ENCODE data around the gene ASZ1.
"Not testable (repeated sequence)": the region's sequence is repeated elsewhere in the genome, so short reads cannot be mapped to it uniquely, and the experiment has no call there.

The ASZ1 gene

DNA sequence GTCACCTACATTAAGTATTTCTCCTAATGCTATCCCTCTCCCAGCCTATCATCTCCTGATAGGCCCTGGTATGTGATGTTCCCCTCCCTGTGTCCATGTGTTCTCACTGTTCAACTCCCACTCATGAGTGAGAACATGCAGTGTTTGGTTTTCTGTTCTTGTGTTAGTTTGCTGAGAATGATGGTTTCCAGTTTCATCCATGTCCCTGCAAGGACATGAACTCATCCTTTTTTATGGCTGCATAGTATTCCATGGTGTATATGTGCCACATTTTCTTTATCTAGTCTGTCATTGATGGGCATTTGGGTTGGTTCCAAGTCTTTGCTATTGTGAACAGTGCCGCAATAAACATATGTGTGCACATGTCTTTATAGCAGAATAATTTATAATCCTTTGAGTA lies 12.7 kb downstream of the ASZ1 start:
- H3K36me3 ChIP-seq (ENCODE audit: insufficient read depth, low read length); H3K9ac ChIP-seq (ENCODE audit: low read depth, low read length); H3K4me1 ChIP-seq (ENCODE audit: insufficient read depth, low read length); H3K9me3 ChIP-seq (ENCODE audit: control insufficient read depth, insufficient read depth, low read length): not testable (repeated sequence)

DNA sequence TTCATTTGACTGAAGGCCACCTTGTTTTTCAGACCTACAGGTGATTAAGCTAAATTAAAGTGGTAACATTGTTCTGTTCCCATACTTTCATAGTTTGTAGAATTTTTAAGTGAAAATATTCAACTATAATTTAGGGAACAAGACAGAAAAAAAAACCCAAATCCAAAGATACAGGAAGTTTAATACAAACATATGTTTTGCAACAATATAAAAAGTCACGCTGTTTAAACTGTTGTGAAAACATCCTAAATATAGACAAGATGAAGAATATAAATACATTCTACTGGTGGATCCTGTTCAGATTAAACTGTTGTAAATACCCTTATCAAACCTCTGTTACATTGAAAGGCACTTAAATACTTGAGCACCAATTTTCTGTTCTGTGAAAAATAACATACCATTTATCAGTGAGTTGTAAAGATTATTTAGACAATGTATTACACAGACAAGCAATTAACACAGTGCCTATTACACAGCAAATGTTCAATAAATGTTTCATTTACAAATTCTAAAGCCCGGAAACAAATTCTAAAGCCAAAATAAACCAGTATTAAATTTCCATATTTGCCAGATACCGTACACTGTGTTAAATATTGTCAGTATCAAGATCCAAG lies 14.2 kb downstream of the ASZ1 start:
- H3K9ac ChIP-seq (ENCODE audit: low read depth, low read length), result no peak overlapping the region
- H3K9me3 ChIP-seq (ENCODE audit: control insufficient read depth, insufficient read depth, low read length), result no peaks in the 10 kb centered on the region
- no peaks in the 10 kb centered on the region for H3K4me1 ChIP-seq (ENCODE audit: insufficient read depth, low read length)
- H3K36me3 ChIP-seq (ENCODE audit: insufficient read depth, low read length), result no peaks in the 10 kb centered on the region

DNA sequence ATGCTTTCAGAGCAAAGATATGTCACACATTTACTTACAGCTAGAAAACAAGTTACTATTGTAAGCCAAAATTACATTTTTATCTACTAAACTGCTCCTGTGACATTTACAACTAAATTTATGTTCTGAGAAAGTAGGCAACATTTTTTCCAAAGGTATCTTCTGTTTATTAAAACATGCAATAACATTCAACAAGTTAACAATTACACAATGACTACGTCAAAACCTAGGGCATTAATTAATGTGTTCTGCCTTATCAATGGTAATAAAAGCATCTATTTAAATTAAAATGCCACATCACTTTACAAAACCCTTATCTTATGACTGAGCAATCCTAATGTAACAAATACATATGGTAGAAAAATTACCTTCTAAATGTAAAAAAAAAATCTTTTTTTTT lies 14.9 kb downstream of the ASZ1 start:
- Histone ChIP-seq H3K9ac (ENCODE audit: low read depth, low read length) (no peak overlapping the region), H3K36me3 (ENCODE audit: insufficient read depth, low read length) (no peaks in the 10 kb centered on the region), H3K4me1 (ENCODE audit: insufficient read depth, low read length) (no peaks in the 10 kb centered on the region), H3K9me3 (ENCODE audit: control insufficient read depth, insufficient read depth, low read length) (no peaks in the 10 kb centered on the region)

DNA sequence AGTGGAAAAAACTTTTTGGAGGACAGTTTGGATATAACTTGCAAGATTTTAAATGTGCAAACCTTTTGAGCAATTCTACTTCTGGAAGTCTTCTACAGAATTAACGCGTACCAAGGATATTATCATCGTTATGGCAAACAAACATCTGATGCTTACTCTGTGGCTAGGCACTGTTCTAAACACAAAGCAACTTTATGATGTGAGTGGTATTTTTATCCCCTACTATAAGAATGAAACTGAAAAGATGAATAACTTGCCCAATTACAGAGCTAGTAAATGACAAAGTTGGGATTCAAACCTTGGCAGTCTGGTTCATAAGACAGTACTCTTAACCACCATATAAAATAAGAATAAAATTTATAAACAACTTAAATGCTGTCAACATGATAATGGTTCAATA lies 15.8 kb downstream of the ASZ1 start:
- no peaks in the 10 kb centered on the region for H3K9me3 ChIP-seq (ENCODE audit: control insufficient read depth, insufficient read depth, low read length)
- no peaks in the 10 kb centered on the region for H3K36me3 ChIP-seq (ENCODE audit: insufficient read depth, low read length)
- H3K9ac ChIP-seq (ENCODE audit: low read depth, low read length), result no peak overlapping the region
- H3K4me1 ChIP-seq (ENCODE audit: insufficient read depth, low read length), result no peaks in the 10 kb centered on the region

DNA sequence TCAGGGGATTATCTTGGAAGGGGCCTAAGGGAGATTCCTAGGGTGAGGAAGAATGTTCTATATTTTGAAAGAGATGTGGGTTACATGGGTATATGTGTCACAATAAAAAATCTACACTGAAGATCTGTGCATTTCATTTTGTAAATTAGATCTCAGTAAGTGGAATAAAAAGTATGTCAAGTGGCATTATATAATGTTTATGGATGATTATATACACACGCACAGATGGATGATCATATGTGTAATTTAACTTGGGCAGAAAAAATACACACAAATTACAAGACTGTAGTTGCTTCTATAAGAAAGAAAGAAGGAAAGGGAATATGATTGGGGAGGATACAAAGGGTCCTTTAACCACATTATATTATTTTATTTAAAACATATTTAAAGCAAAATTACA lies 18.5 kb downstream of the ASZ1 start:
- no peak overlapping the region for H3K9ac ChIP-seq (ENCODE audit: low read depth, low read length)
- no peaks in the 10 kb centered on the region for H3K9me3 ChIP-seq (ENCODE audit: control insufficient read depth, insufficient read depth, low read length)
- no peaks in the 10 kb centered on the region for H3K4me1 ChIP-seq (ENCODE audit: insufficient read depth, low read length)
- no peaks in the 10 kb centered on the region for H3K36me3 ChIP-seq (ENCODE audit: insufficient read depth, low read length)

DNA sequence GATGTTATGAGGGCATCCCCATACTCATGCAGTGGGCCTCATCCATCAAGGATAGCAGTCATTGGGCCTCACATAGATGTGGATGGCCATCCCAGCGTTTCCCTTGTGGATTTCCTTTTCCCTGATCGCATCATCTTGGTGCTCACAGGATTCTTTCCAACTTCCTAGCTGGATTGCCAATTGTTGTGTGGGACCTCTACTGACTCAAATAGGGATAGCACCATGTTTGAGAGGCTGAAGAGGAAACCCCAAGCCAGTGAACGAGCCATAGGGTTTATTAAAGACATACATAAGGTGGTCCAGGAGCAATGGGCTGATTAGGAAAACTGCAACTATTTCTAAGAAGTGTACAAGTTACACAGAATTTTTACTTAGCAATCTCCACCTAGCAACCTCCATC lies 21.8 kb downstream of the ASZ1 start:
- H3K4me1 ChIP-seq (ENCODE audit: insufficient read depth, low read length), result no peaks in the 10 kb centered on the region
- no peaks in the 10 kb centered on the region for H3K36me3 ChIP-seq (ENCODE audit: insufficient read depth, low read length)
- no peak overlapping the region for H3K9ac ChIP-seq (ENCODE audit: low read depth, low read length)
- H3K9me3 ChIP-seq (ENCODE audit: control insufficient read depth, insufficient read depth, low read length), result no peaks in the 10 kb centered on the region

DNA sequence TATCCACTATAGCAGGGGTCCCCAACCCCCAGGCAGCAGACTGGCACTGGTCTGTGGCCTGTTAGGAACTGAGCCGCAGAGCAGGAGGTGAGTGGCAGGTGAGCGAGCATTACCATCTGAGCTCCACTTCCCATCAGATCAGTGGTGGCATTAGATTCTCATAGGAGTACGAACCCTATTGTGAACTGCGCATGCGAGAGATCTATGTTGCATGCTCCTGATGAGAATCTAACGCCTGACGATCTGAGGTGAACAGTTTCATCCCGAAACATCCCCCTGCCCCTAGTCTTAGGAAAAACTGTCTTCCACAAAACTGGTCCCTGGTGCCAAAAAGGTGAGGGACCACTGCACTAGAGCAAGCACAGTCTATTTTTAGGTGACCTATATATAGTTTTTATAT lies 23.6 kb downstream of the ASZ1 start:
- no peaks in the 10 kb centered on the region for H3K36me3 ChIP-seq (ENCODE audit: insufficient read depth, low read length)
- H3K4me1 ChIP-seq (ENCODE audit: insufficient read depth, low read length), result no peaks in the 10 kb centered on the region
- no peak overlapping the region for H3K9ac ChIP-seq (ENCODE audit: low read depth, low read length)
- H3K9me3 ChIP-seq (ENCODE audit: control insufficient read depth, insufficient read depth, low read length), result no peaks in the 10 kb centered on the region

DNA sequence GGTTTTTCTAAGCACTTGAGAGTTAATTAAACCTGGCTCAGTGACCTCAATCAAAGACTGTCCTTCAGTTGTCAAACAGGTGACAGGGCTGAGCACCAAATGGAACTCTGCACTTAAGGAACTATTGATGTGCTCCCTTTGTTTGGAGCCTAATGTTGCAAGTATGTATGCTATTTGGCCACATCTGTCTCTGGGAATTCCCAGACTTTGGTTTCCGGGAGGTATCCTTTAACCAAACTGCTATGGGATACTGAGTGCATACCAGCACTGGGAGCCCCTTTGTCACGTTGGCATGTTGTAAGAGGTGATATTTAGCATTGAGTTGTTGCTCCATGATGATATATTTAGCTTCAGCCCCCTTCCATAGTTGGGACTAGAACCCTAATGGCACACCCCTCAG lies 25.2 kb downstream of the ASZ1 start:
- Histone ChIP-seq H3K4me1 (ENCODE audit: insufficient read depth, low read length) (no peaks in the 10 kb centered on the region), H3K9me3 (ENCODE audit: control insufficient read depth, insufficient read depth, low read length) (no peaks in the 10 kb centered on the region), H3K36me3 (ENCODE audit: insufficient read depth, low read length) (no peaks in the 10 kb centered on the region), H3K9ac (ENCODE audit: low read depth, low read length) (no peak overlapping the region)

DNA sequence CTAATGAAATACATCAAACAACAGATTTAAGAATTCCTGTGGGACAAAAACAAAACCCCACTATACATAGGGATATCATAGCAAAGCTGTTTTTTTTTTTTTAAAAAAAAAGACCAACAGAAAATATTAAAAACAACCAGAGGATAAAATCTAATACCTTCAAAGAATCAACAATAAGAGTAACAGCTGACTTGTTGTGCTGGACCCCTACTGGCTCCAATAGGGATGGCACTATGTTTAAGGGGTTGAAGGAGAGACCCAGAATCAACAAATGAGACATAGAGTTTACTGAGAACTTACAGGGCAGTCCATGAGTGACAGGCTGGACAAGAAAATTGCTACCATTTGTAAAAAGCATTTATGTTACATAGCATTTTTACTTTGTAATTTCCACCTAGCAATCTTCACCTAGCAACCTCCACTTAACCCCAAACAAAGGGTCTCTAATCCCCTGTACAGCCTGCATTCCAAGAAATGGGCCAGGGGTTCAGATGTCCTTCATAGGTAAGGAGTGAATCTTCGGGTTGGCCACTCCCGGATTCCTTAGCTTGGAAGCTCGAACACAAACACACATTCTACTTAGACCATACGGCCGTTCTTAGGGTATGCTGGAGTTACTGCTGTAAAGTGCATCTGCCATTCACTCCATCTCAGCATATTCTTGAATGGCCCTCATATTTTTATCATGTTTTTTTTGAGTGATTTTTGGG lies 25.8 kb downstream of the ASZ1 start:
- no peak overlapping the region for H3K9ac ChIP-seq (ENCODE audit: low read depth, low read length)
- no peaks in the 10 kb centered on the region for H3K9me3 ChIP-seq (ENCODE audit: control insufficient read depth, insufficient read depth, low read length)
- no peaks in the 10 kb centered on the region for H3K4me1 ChIP-seq (ENCODE audit: insufficient read depth, low read length)
- no peaks in the 10 kb centered on the region for H3K36me3 ChIP-seq (ENCODE audit: insufficient read depth, low read length)

DNA sequence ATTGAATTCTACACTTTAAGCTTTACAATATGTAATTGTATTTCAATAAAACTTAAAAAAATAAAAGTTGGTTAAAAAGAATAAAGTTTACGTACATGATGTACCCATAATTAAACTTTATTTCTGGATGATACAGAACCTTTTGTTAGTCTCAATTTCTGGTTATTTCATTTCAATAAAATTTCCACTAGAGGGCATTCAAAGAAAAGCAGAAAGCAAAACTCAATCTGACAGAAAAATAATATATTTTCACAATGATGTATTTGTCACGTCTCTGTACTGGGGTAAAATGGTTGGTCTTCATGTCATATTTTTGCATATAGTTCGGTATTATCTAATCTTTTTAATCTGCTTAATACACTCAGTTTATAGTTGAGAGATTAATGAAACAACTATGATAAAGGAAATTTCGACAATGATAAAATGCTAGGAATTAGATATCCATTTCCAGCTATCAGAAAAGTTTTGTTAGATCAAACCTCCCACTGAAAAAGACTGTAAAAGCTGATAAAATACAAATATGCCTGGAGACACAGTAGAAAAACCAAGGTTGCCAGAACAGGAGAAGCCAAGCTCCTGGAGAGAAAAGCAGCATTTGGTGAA lies 27.4 kb downstream of the ASZ1 start:
- Histone ChIP-seq H3K4me1 (ENCODE audit: insufficient read depth, low read length) (no peaks in the 10 kb centered on the region), H3K9me3 (ENCODE audit: control insufficient read depth, insufficient read depth, low read length) (no peaks in the 10 kb centered on the region), H3K36me3 (ENCODE audit: insufficient read depth, low read length) (no peaks in the 10 kb centered on the region), H3K9ac (ENCODE audit: low read depth, low read length) (no peak overlapping the region)

DNA sequence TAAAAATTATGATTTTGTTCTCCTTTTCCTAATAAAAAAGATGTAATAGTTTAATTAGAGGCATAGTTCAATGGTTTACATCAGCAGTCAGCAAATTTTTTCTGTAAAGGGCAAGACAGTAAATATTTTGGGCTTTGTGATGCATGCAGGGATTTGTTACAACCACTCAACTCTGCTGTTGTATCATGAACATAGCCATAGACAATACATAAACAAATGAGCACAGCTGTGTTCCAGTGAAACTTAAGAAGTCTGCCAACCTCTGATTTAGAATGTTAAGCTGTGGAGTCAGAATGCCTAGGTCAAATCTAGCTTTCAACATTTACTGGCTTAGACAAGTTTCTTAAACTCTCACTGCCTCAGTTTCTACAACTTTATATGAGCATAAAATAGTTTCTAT lies 31.6 kb downstream of the ASZ1 start:
- H3K4me1 ChIP-seq (ENCODE audit: insufficient read depth, low read length), result no peaks in the 10 kb centered on the region
- no peaks in the 10 kb centered on the region for H3K9me3 ChIP-seq (ENCODE audit: control insufficient read depth, insufficient read depth, low read length)
- H3K9ac ChIP-seq (ENCODE audit: low read depth, low read length), result no peak overlapping the region
- H3K36me3 ChIP-seq (ENCODE audit: insufficient read depth, low read length), result no peaks in the 10 kb centered on the region

DNA sequence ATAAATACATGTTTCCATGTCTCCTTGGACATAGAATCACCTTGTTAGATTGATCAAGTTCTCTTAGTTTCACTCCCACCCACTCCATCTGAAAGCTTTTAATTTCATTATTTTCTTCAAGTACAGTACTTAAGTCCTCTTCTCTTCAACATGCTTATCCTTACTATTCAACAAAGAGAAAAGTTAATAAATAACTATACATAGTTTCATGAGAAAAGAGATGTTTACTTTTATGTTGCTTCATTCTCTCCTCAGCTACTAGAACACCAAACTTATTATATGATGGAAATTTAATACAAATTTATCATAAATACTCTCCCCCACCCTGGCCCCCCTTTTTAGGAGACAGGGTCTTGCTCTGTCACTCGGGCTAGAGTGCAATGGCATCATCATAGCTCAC lies 33.5 kb downstream of the ASZ1 start:
- H3K36me3 ChIP-seq (ENCODE audit: insufficient read depth, low read length), result no peaks in the 10 kb centered on the region
- no peak overlapping the region for H3K9ac ChIP-seq (ENCODE audit: low read depth, low read length)
- H3K9me3 ChIP-seq (ENCODE audit: control insufficient read depth, insufficient read depth, low read length), result no peaks in the 10 kb centered on the region
- H3K4me1 ChIP-seq (ENCODE audit: insufficient read depth, low read length), result no peaks in the 10 kb centered on the region

DNA sequence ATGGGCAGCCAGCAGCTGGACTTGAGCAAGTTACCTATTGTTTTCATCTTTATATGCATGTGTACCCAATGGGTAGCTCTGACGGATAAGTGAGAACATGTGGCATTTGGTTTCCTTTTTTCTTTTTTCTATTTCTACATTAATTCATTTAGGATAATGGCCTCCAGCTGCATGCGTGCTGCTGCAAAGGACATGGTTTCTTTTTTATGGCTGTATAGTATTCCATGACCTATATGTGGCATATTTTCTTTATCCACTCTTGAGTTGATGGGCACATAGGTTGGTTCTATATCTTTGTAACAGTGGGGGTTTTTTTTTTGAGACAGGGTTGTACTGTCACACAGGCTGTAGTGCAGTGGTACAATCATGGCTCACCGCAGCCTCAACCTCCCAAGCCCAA lies 37.4 kb downstream of the ASZ1 start:
- Histone ChIP-seq H3K36me3 (ENCODE audit: insufficient read depth, low read length) (no peaks in the 10 kb centered on the region), H3K9ac (ENCODE audit: low read depth, low read length) (no peak overlapping the region), H3K4me1 (ENCODE audit: insufficient read depth, low read length) (no peaks in the 10 kb centered on the region), H3K9me3 (ENCODE audit: control insufficient read depth, insufficient read depth, low read length) (no peaks in the 10 kb centered on the region)

DNA sequence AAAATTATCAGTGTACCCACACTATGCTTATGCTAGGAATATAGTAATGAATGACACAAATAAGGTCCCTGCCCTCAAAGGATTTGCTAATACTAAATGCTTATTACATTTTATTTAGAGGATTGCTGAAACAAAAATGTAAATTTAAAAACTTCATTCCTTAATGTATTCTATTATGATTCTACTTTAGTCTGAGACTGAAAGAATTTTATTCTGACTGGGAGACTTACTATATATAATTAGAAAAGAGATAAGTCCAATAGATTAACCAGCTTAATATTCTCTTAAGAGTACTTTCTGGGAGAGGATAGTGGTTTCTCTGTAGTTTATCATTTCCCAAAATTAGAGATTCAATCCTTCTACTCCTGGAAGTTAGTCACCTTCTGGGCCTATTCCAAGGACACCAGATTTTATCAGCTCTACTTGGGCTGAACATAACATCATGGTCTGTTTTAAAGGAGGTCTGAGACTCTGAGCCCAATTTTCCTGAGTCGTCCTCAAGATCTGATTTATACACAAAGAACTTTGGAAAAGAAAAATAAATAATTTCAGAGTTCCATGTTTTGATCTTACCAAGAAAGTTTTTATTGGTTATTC lies 41.1 kb downstream of the ASZ1 start:
- Histone ChIP-seq H3K36me3 (ENCODE audit: insufficient read depth, low read length) (no peaks in the 10 kb centered on the region), H3K9me3 (ENCODE audit: control insufficient read depth, insufficient read depth, low read length) (no peaks in the 10 kb centered on the region), H3K9ac (ENCODE audit: low read depth, low read length) (no peak overlapping the region), H3K4me1 (ENCODE audit: insufficient read depth, low read length) (no peaks in the 10 kb centered on the region)
